Measurements from ENCODE around the gene RIOK1.
A peak's percentile ranks its signal among the peaks of the same experiment; 100 is the strongest.

DNA sequence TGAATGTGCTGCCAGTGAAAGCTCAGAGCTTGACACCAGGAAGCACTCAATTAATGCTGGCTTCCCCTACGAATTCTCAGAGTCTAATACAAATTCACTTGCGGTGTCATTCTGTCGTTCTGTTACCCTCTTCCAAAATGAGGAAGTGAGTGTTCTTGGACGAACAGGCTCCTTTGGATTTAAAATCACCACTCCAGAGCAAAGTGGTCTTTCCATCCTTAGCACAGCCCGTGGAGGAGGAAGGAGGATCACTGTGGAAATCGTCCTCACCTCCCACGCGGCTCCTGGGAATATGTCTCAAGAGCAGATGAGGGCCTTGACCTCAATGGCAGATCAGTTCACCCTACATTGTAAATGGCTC is 41.7 kb downstream of the RIOK1 start:
- TF ChIP-seq POLR2AphosphoS5 (IDR thresholded peaks at IDR 0.05; ENCODE audit: low read depth, low read length) (no peak), POU2F2 (IDR thresholded peaks at IDR 0.05; ENCODE audit: low read depth, low read length) (no peak), POLR2A (IDR thresholded peaks at IDR 0.05; ENCODE audit: low read depth, low read length) (no peak), TAF1 (IDR thresholded peaks at IDR 0.05; ENCODE audit: low read depth, low read length) (no peak), SPI1 (IDR thresholded peaks at IDR 0.05; ENCODE audit: low read depth, low read length) (peak; percentile 83), PAX5 (IDR thresholded peaks at IDR 0.05; ENCODE audit: insufficient read depth, low read length, severe bottlenecking) (no peak)

All from GM12891 (cell line).